H9 (cell line): ENCODE data around the gene DSC1. TPM values are rescaled to one million over a fixed set of nuclear protein-coding genes. Genes with fewer than 3 reads are reported as not detected.

Experiments used
- DNase-seq: peaks from one replicate; pipeline ENCODE4 v3.0.0-alpha.2; 2017
- H2AFZ ChIP-seq: one replicate; pipeline ENCODE4 v1.6.1; 2013; ENCODE audit warnings: mild to moderate bottlenecking, low read length, control low read depth, moderate library complexity
- H2AK5ac ChIP-seq: 2 replicates; pipeline ENCODE4 v1.6.1; 2013; ENCODE audit warnings: low read length, control low read depth, mixed read lengths; ENCODE audit not compliant: insufficient read length
- H2BK120ac ChIP-seq: one replicate; pipeline ENCODE4 v1.6.1; 2013; ENCODE audit warnings: low read depth, mild to moderate bottlenecking, low read length, control low read depth, inconsistent platforms; ENCODE audit not compliant: poor library complexity, severe bottlenecking
- H2BK12ac ChIP-seq: 2 replicates; pipeline ENCODE4 v1.6.1; 2013; ENCODE audit warnings: low read length, control low read depth, mixed read lengths, low read depth; ENCODE audit not compliant: insufficient read length
- H2BK15ac ChIP-seq: 2 replicates; pipeline ENCODE4 v1.6.1; 2013; ENCODE audit warnings: low read depth, low read length, control low read depth
- H2BK20ac ChIP-seq: one replicate; pipeline ENCODE4 v1.6.1; 2013; ENCODE audit warnings: low read depth, mild to moderate bottlenecking, low read length, control low read depth, inconsistent platforms; ENCODE audit not compliant: poor library complexity, severe bottlenecking
- H2BK5ac ChIP-seq: 2 replicates; pipeline ENCODE4 v1.6.1; 2013; ENCODE audit warnings: low read length, control low read depth, mixed read lengths; ENCODE audit not compliant: insufficient read length
- H3K14ac ChIP-seq: 2 replicates; pipeline ENCODE4 v1.6.1; 2013; ENCODE audit warnings: low read length, control low read depth; ENCODE audit not compliant: insufficient read depth
- H3K18ac ChIP-seq: 2 replicates; pipeline ENCODE4 v1.6.1; 2013; ENCODE audit warnings: low read depth, mild to moderate bottlenecking, mixed read lengths, low read length, control low read depth; ENCODE audit not compliant: insufficient read length
- H3K23ac ChIP-seq: 2 replicates; pipeline ENCODE4 v1.6.1; 2013; ENCODE audit warnings: low read length, control low read depth, mixed read lengths, low read depth; ENCODE audit not compliant: insufficient read length
- H3K23me2 ChIP-seq: 2 replicates; pipeline ENCODE4 v1.6.1; 2013; ENCODE audit warnings: low read depth, mild to moderate bottlenecking, mixed read lengths, low read length, control low read depth; ENCODE audit not compliant: insufficient read length, poor library complexity, severe bottlenecking
- H3K27ac ChIP-seq: 2 replicates; pipeline ENCODE4 v1.5.1; 2013; ENCODE audit warnings: low read length, control low read depth, mixed read lengths, low read depth; ENCODE audit not compliant: insufficient read length
- H3K27me3 ChIP-seq: 2 replicates; pipeline ENCODE4 v1.6.1; 2013; ENCODE audit warnings: low read length, control low read depth, inconsistent platforms; ENCODE audit not compliant: insufficient read depth
- H3K4ac ChIP-seq: 2 replicates; pipeline ENCODE4 v1.6.1; 2013; ENCODE audit warnings: low read depth, mild to moderate bottlenecking, control low read depth, inconsistent platforms, low read length, moderate library complexity
- H3K4me1 ChIP-seq: 2 replicates; pipeline ENCODE4 v1.6.1; 2013; ENCODE audit warnings: low read length, control low read depth, inconsistent platforms; ENCODE audit not compliant: insufficient read depth
- H3K4me2 ChIP-seq: 2 replicates; pipeline ENCODE4 v1.6.1; 2013; ENCODE audit warnings: low read length, control low read depth, mixed read lengths; ENCODE audit not compliant: insufficient read length, insufficient read depth
- H3K56ac ChIP-seq: 2 replicates; pipeline ENCODE4 v1.6.1; 2013; ENCODE audit warnings: low read depth, mild to moderate bottlenecking, mixed read lengths, low read length, control low read depth; ENCODE audit not compliant: insufficient read length
- H3K79me1 ChIP-seq: 2 replicates; pipeline ENCODE4 v1.6.1; 2013; ENCODE audit warnings: low read depth, mild to moderate bottlenecking, moderate library complexity, low read length, control low read depth, inconsistent platforms; ENCODE audit not compliant: insufficient read depth, poor library complexity, severe bottlenecking
- H3K79me2 ChIP-seq: 2 replicates; pipeline ENCODE4 v1.6.1; 2013; ENCODE audit warnings: low read length, control low read depth, inconsistent platforms; ENCODE audit not compliant: insufficient read depth
- H3K9ac ChIP-seq: 2 replicates; pipeline ENCODE4 v1.6.1; 2013; ENCODE audit warnings: low read length, control low read depth, mixed read lengths; ENCODE audit not compliant: insufficient read length; ENCODE audit errors: extremely low read depth
- H3K9me3 ChIP-seq: one replicate; pipeline ENCODE4 v1.6.1; 2013; ENCODE audit warnings: low read depth, low read length, inconsistent platforms; ENCODE audit not compliant: control insufficient read depth
- H3T11ph ChIP-seq: one replicate; pipeline ENCODE4 v1.6.1; 2013; ENCODE audit warnings: mild to moderate bottlenecking, low read length, control low read depth, inconsistent platforms
- H4K20me1 ChIP-seq: one replicate; pipeline ENCODE4 v1.6.1; 2013; ENCODE audit not compliant: control insufficient read depth, insufficient read length, insufficient read depth
- H4K5ac ChIP-seq: 2 replicates; pipeline ENCODE4 v1.6.1; 2013; ENCODE audit warnings: low read depth, mild to moderate bottlenecking, mixed read lengths, low read length, control low read depth; ENCODE audit not compliant: insufficient read length
- H4K8ac ChIP-seq: replicated peaks from 2 replicates; pipeline ENCODE4 v1.6.1; 2013; ENCODE audit warnings: low read length, control low read depth, mixed read lengths, low read depth; ENCODE audit not compliant: insufficient read length
- H4K91ac ChIP-seq: 2 replicates; pipeline ENCODE4 v1.6.1; 2013; ENCODE audit warnings: low read depth, mild to moderate bottlenecking, moderate library complexity, mixed read lengths, low read length, control low read depth; ENCODE audit not compliant: insufficient read length
- H3K27ac Mint-ChIP-seq, 3 experiments: 2 replicates in 2 of 3; 3 replicates in 1 of 3; pipeline ENCODE4 v1.8.0; 2020 to 2021; ENCODE audit warnings: mixed read lengths in 3 of 3, mild to moderate bottlenecking in 1 of 3, moderate library complexity in 1 of 3
- H3K27me3 Mint-ChIP-seq: 2 replicates; pipeline ENCODE4 v1.8.0; 2021; ENCODE audit warnings: low read depth, mild to moderate bottlenecking, moderate library complexity, mixed read lengths
- H3K36me3 Mint-ChIP-seq, 3 experiments: 2 replicates in 2 of 3; 3 replicates in 1 of 3; pipeline ENCODE4 v1.8.0; 2020 to 2021; ENCODE audit warnings: low read depth in 3 of 3, mixed read lengths in 3 of 3; ENCODE audit not compliant: insufficient read depth in 1 of 3
- H3K4me1 Mint-ChIP-seq, 2 experiments: 2 replicates each; pipeline ENCODE4 v1.8.0; 2020; ENCODE audit warnings: mixed read lengths in 2 of 2
- H3K4me3 Mint-ChIP-seq, 2 experiments: 2 replicates in 1 of 2; 3 replicates in 1 of 2; pipeline ENCODE4 v1.8.0; 2020 to 2021; ENCODE audit warnings: mild to moderate bottlenecking in 2 of 2, mixed read lengths in 2 of 2, moderate library complexity in 1 of 2
- H3K9me3 Mint-ChIP-seq, 2 experiments: 2 replicates in 1 of 2; 3 replicates in 1 of 2; pipeline ENCODE4 v1.8.0; 2020; ENCODE audit warnings: mild to moderate bottlenecking in 2 of 2, mixed read lengths in 2 of 2, moderate library complexity in 1 of 2
- WGBS: extraction: QIAGEN DNeasy Blood & Tissue Kit; methylation state at CpG from one replicate; pipeline ENCODE4 v1.1.7; 2013; ENCODE audit warnings: missing lambda C conversion rate, low lambda C conversion rate, mixed read lengths; ENCODE audit not compliant: insufficient read length; ENCODE audit errors: extremely low coverage; 5-methylcytosine and 5-hydroxymethylcytosine counted together
- total RNA-seq: library from RNA; stranded (reverse); gene quantifications from 2 replicates; pipeline ENCODE4 v1.2.1, GENCODE V29; 2021
- TF ChIP-seq, protein P1 (sequence below): fragments of 200-600 bp; sonication (generic); conservative IDR thresholded peaks from 3 replicates; pipeline ENCODE4 v1.8.0; 2021; ENCODE audit warnings: antibody characterized with exemption, mild to moderate bottlenecking

The DSC1 gene
- total RNA-seq, 1 experiment from 2014 or later: not detected

DNA sequence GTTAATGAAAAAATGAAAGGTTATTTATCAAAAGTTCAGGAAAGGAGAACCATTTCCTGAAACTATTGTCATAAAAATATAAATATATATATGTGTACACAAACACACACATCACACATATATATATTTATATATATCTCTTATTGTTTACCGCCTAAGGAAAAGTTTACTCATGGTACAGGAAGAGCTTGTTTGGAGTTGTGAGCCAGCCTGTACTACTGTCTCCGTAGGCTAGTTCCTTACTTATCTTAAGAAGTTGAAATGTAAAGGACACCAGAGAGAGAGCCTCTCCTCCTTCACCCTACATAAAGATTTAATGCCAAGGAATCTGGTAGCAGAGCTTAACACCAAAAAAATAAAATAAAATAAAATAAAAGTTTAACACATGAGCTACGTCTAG is 19.6 kb downstream of the DSC1 start:
- no peaks in the 10 kb centered on the region for H3K79me1 ChIP-seq
- no peaks in the 10 kb centered on the region for H3K27me3 Mint-ChIP-seq

More for the DNA sequence above, 19.6 kb downstream of the DSC1 start:
- no peak overlapping the region for H2BK12ac ChIP-seq
- no peaks in the 10 kb centered on the region for H3K27me3 ChIP-seq
- H2BK20ac ChIP-seq: no peak overlapping the region
- no peaks in the 10 kb centered on the region for H3K79me2 ChIP-seq
- no peak overlapping the region for H3K27ac ChIP-seq
- H4K5ac ChIP-seq: no peak overlapping the region
- H2AK5ac ChIP-seq: no peak overlapping the region
- no peak overlapping the region for H2BK15ac ChIP-seq
- Mint-ChIP-seq H3K4me1 (no peaks in the 10 kb centered on the region), H3K36me3 (no peaks in the 10 kb centered on the region; a peak in 1 of 7 replicates), H3K9me3 (no peaks in the 10 kb centered on the region; a peak in 1 of 5 replicates), H3K27ac (no peak overlapping the region), H3K4me3 (no peak overlapping the region)
- H3K18ac ChIP-seq: no peak overlapping the region
- no peak overlapping the region for H3T11ph ChIP-seq
- no CpG with 5 or more reads among the region's 3 CpGs for whole genome bisulfite sequencing
- no peaks in the 10 kb centered on the region for H3K4me1 ChIP-seq
- no peak overlapping the region for H3K56ac ChIP-seq
- H3K4me2 ChIP-seq: no peak overlapping the region
- no peak overlapping the region for H3K9ac ChIP-seq
- H3K23me2 ChIP-seq: no peaks in the 10 kb centered on the region
- no peak for DNase-seq
- no peak overlapping the region for H3K4ac ChIP-seq
- no peaks in the 10 kb centered on the region for H4K20me1 ChIP-seq
- H4K91ac ChIP-seq: no peak overlapping the region
- TF ChIP-seq, protein P1, sequence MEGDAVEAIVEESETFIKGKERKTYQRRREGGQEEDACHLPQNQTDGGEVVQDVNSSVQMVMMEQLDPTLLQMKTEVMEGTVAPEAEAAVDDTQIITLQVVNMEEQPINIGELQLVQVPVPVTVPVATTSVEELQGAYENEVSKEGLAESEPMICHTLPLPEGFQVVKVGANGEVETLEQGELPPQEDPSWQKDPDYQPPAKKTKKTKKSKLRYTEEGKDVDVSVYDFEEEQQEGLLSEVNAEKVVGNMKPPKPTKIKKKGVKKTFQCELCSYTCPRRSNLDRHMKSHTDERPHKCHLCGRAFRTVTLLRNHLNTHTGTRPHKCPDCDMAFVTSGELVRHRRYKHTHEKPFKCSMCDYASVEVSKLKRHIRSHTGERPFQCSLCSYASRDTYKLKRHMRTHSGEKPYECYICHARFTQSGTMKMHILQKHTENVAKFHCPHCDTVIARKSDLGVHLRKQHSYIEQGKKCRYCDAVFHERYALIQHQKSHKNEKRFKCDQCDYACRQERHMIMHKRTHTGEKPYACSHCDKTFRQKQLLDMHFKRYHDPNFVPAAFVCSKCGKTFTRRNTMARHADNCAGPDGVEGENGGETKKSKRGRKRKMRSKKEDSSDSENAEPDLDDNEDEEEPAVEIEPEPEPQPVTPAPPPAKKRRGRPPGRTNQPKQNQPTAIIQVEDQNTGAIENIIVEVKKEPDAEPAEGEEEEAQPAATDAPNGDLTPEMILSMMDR: no peak
- H4K8ac ChIP-seq: no peak overlapping the region
- no peak overlapping the region for H3K23ac ChIP-seq
- H2BK120ac ChIP-seq: no peak overlapping the region
- H2AFZ ChIP-seq: no peak overlapping the region
- no peaks in the 10 kb centered on the region for H3K9me3 ChIP-seq
- H2BK5ac ChIP-seq: no peak overlapping the region
- H3K14ac ChIP-seq: no peak overlapping the region
